Esophagus (tissue), 2 donors: Measurements from ENCODE around the gene ABHD3. TPM values are rescaled to one million over a fixed set of nuclear protein-coding genes. Genes with fewer than 3 reads are reported as not detected.
"Not testable (repeated sequence)": the region's sequence is repeated elsewhere in the genome, so short reads cannot be mapped to it uniquely, and the experiment has no call there.

ENCODE experiments used
- H3K27ac ChIP-seq, 2 donors: one replicate each; pipeline ENCODE4 v1.5.1; 2013; ENCODE audit warnings: low read depth in 2 of 2, mild to moderate bottlenecking in 2 of 2, inconsistent platforms in 1 of 2, low read length in 1 of 2, moderate library complexity in 1 of 2
- H3K27me3 ChIP-seq, 2 donors: one replicate each; pipeline ENCODE4 v1.6.1; 2013; ENCODE audit warnings: low read length in 2 of 2, control low read depth in 1 of 2, mild to moderate bottlenecking in 1 of 2; ENCODE audit not compliant: insufficient read depth in 2 of 2, control insufficient read depth in 1 of 2
- H3K36me3 ChIP-seq, 2 donors: one replicate each; pipeline ENCODE4 v1.6.1; 2013; ENCODE audit warnings: low read length in 1 of 2; ENCODE audit not compliant: control insufficient read depth in 2 of 2, insufficient read depth in 2 of 2
- H3K4me1 ChIP-seq, 2 donors: one replicate each; pipeline ENCODE4 v1.6.1; 2013; ENCODE audit warnings: low read length in 1 of 2; ENCODE audit not compliant: control insufficient read depth in 2 of 2, insufficient read depth in 2 of 2
- H3K4me3 ChIP-seq, 2 donors: one replicate each; pipeline ENCODE4 v1.5.1; 2013; ENCODE audit warnings: low read length in 2 of 2, mild to moderate bottlenecking in 2 of 2, low read depth in 1 of 2, moderate library complexity in 1 of 2
- H3K9me3 ChIP-seq, 2 donors: one replicate each; pipeline ENCODE4 v1.6.1; 2013; ENCODE audit warnings: mild to moderate bottlenecking in 2 of 2, low read depth in 1 of 2, low read length in 1 of 2, moderate library complexity in 1 of 2; ENCODE audit not compliant: control insufficient read depth in 2 of 2, insufficient read depth in 1 of 2
- WGBS, 2 donors: extraction: QIAGEN DNeasy Blood & Tissue Kit; methylation state at CpG; one replicate each; pipeline ENCODE4 v1.1.7; 2013; 5-methylcytosine and 5-hydroxymethylcytosine counted together
- polyA plus RNA-seq, 2 donors: library from polyadenylated mRNA; stranded (reverse); fragments of 200-250 nt; gene quantifications; one replicate each; pipeline ENCODE4 v1.2.3, GENCODE V29; 2013
- donor health status: healthy with polysubstance abuse.
- donor health status: Bipolar disorder and iron deficiency.

Gene ABHD3
- polyA plus RNA-seq, 2 donors: 13.4 to 53.9 TPM

- Histone ChIP-seq H3K36me3 (no peaks in the 10 kb centered on the region), H3K9me3 (no peaks in the 10 kb centered on the region), H3K27ac (peak within 1 kb of the TSS; percentile 96 to 97), H3K27me3 (no peaks in the 10 kb centered on the region), H3K4me3 (peak within 1 kb of the TSS; percentile 78 to 82), H3K4me1 (peaks cover 0 to 3% of the 10 kb centered on the region in 2 donors)
- 0% methylated on average over 54 to 76 of the region's 76 CpGs for WGBS, 2 donors
Measured at GRCh38 chr18:21740538-21741311, 36.2 kb upstream of the ABHD3 start, which contains the start of gene MIB1. MIB1 (plus strand) TSS chr18:21740792; CDS start chr18:21741584, 792 bp downstream.

GRCh38 chr18:21739604-21740537, 35.3 kb upstream of the ABHD3 start:
- no peaks in the 10 kb centered on the region for H3K9me3 ChIP-seq
- peak overlapping the region in 1 of 2 donors; percentile 1 for H3K27ac ChIP-seq
- WGBS, 2 donors: 42 to 49% methylated on average over 21 of the region's 21 CpGs
- peaks cover 0 to 3% of the 10 kb centered on the region in 2 donors for H3K4me1 ChIP-seq
- no peaks in the 10 kb centered on the region for H3K36me3 ChIP-seq
- H3K27me3 ChIP-seq: no peaks in the 10 kb centered on the region
- H3K4me3 ChIP-seq: peak overlapping the region; percentile 78 to 82

- H3K9me3 ChIP-seq, H3K4me1 ChIP-seq, H3K36me3 ChIP-seq, H3K27me3 ChIP-seq, H3K27ac ChIP-seq, H3K4me3 ChIP-seq: not testable (repeated sequence)
- WGBS, 2 donors: 96 to 98% methylated on average over 4 of the region's 4 CpGs
Measured at GRCh38 chr18:21736926-21737325, 32.4 kb upstream of the ABHD3 start.

DNA sequence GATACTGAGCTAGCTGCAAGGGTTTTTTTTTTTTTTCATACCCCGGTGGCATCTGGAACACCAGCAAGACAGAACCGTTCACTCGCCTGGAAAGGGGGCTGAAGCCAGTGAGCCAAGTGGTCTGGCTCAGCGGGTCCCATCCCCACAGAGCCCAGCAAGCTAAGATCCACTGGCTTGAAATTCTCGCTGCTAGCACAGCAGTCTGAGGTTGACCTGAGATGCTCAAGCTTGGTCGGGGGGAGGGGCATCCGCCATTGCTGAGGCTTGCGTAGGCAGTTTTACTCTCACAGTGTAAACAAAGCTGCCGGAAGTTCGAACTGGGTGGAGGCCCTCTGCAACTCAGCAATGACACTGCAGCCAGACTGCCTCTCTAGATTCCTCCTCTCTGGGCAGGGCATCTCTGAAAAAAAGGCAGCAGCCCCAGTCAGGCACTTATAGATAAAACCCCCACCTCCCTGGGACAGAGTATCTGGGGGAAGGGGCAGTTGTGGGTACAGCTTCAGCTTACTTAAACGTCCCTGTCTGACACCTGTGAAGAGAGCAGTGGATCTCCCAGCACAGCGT, 31.0 kb upstream of the ABHD3 start:
- H3K27ac ChIP-seq: no peak overlapping the region
- no peak overlapping the region for H3K4me3 ChIP-seq
- no peaks in the 10 kb centered on the region for H3K4me1 ChIP-seq
- H3K36me3 ChIP-seq: no peaks in the 10 kb centered on the region
- 55 to 60% methylated on average over 12 of the region's 12 CpGs for WGBS, 2 donors
- no peaks in the 10 kb centered on the region for H3K9me3 ChIP-seq
- H3K27me3 ChIP-seq: no peaks in the 10 kb centered on the region

GRCh38 chr18:21733011-21733410, 28.4 kb upstream of the ABHD3 start:
- Histone ChIP-seq H3K9me3 (no peaks in the 10 kb centered on the region), H3K4me3 (no peak overlapping the region), H3K36me3 (no peaks in the 10 kb centered on the region), H3K27ac (no peak overlapping the region), H3K27me3 (no peaks in the 10 kb centered on the region), H3K4me1 (no peaks in the 10 kb centered on the region)
- WGBS, 2 donors: 83 to 90% methylated on average over 5 of the region's 5 CpGs

GRCh38 chr18:21727702-21728101, 23.1 kb upstream of the ABHD3 start:
- Histone ChIP-seq H3K4me1 (no peaks in the 10 kb centered on the region), H3K36me3 (no peaks in the 10 kb centered on the region), H3K9me3 (no peaks in the 10 kb centered on the region), H3K27ac (no peak overlapping the region), H3K27me3 (no peaks in the 10 kb centered on the region), H3K4me3 (no peak overlapping the region)
- WGBS, 2 donors: 60 to 82% methylated on average over 2 of the region's 2 CpGs

- Histone ChIP-seq H3K27me3 (no peaks in the 10 kb centered on the region), H3K4me1 (no peaks in the 10 kb centered on the region), H3K36me3 (no peaks in the 10 kb centered on the region), H3K27ac (no peak overlapping the region), H3K4me3 (no peak overlapping the region), H3K9me3 (no peaks in the 10 kb centered on the region)
- 81 to 85% methylated on average over 4 of the region's 4 CpGs for WGBS, 2 donors
Measured at GRCh38 chr18:21725201-21725600, 20.6 kb upstream of the ABHD3 start.

GRCh38 chr18:21722687-21723086, 18.1 kb upstream of the ABHD3 start:
- Histone ChIP-seq H3K27me3 (no peaks in the 10 kb centered on the region), H3K27ac (no peak overlapping the region), H3K36me3 (no peaks in the 10 kb centered on the region), H3K4me1 (no peaks in the 10 kb centered on the region), H3K4me3 (no peak overlapping the region), H3K9me3 (no peaks in the 10 kb centered on the region)
- WGBS, 2 donors: 84 to 88% methylated on average over 2 of the region's 2 CpGs

DNA sequence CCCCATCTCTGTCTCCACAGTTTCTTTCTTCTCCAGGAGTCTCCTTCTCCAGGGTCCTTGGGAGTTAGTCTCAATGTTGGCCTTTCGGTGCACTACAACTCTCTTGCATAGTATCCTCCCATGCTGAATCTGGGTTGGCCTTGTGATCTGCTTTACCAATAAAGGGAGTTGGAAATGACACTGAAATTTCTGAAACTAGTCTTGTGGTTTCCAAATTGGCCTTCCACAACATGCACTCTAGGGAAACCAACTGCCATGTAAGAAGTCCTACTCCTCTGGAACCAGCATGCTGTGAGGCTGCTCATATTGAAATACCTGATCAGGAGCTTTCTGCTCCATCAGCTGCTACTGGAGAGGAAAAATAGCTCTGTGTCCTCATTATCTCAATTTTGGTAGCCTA, 9.9 kb upstream of the ABHD3 start:
- 95% methylated on average over 1 of the region's 1 CpG for WGBS, 2 donors
- Histone ChIP-seq H3K27ac (no peak overlapping the region), H3K9me3 (no peaks in the 10 kb centered on the region), H3K4me3 (no peak overlapping the region), H3K27me3 (no peaks in the 10 kb centered on the region), H3K36me3 (no peaks in the 10 kb centered on the region), H3K4me1 (no peaks in the 10 kb centered on the region)
